GM19025 (cell line): ENCODE results near the gene SPAAR.
"Not testable (repeated sequence)": the region's sequence is repeated elsewhere in the genome, so short reads cannot be mapped to it uniquely, and the experiment has no call there.

Experiments
- ATAC-seq: cut with Tn5 transposase; IDR thresholded peaks from one replicate; pipeline ENCODE4 v1.9.1; 2021; ENCODE audit warnings: mild to moderate bottlenecking, low read depth, moderate library complexity; ENCODE audit not compliant: unreplicated experiment

SPAAR gene

GRCh38 chr9:35919212-35920008, 10.1 kb downstream of the SPAAR start:
- ATAC-seq: no peak

GRCh38 chr9:35920051-35920620, 10.8 kb downstream of the SPAAR start:
- no peak for ATAC-seq

- no peak for ATAC-seq
Observed at GRCh38 chr9:35923598-35923926, 14.3 kb downstream of the SPAAR start.

- ATAC-seq: no peak
Observed at GRCh38 chr9:35923927-35924763, 14.9 kb downstream of the SPAAR start.

- ATAC-seq: no peak
Observed at GRCh38 chr9:35928591-35929452, 19.5 kb downstream of the SPAAR start.

- no peak for ATAC-seq
Observed at GRCh38 chr9:35929453-35929718, 20.1 kb downstream of the SPAAR start.

- ATAC-seq: no peak
Observed at GRCh38 chr9:35930521-35930920, 21.2 kb downstream of the SPAAR start.

GRCh38 chr9:35930989-35931388, 21.7 kb downstream of the SPAAR start:
- no peak for ATAC-seq

- no peak for ATAC-seq
Observed at GRCh38 chr9:35932735-35933134, 23.4 kb downstream of the SPAAR start.

- ATAC-seq: no peak
Observed at GRCh38 chr9:35933550-35934067, 24.3 kb downstream of the SPAAR start.

GRCh38 chr9:35934069-35934468, 24.8 kb downstream of the SPAAR start:
- ATAC-seq: not testable (repeated sequence)

- ATAC-seq: no peak
Observed at GRCh38 chr9:35935261-35935660, 26.0 kb downstream of the SPAAR start.

GRCh38 chr9:35935755-35936509, 26.6 kb downstream of the SPAAR start:
- no peak for ATAC-seq

- ATAC-seq: no peak
Observed at GRCh38 chr9:35937227-35937626, 27.9 kb downstream of the SPAAR start.

- ATAC-seq: no peak
Observed at GRCh38 chr9:35938474-35939356, 29.4 kb downstream of the SPAAR start.

- no peak for ATAC-seq
Observed at GRCh38 chr9:35939679-35940250, 30.5 kb downstream of the SPAAR start.

- ATAC-seq: no peak
Observed at GRCh38 chr9:35940458-35941407, 31.4 kb downstream of the SPAAR start.
